ENCODE results near the gene MINAR2.

DNA sequence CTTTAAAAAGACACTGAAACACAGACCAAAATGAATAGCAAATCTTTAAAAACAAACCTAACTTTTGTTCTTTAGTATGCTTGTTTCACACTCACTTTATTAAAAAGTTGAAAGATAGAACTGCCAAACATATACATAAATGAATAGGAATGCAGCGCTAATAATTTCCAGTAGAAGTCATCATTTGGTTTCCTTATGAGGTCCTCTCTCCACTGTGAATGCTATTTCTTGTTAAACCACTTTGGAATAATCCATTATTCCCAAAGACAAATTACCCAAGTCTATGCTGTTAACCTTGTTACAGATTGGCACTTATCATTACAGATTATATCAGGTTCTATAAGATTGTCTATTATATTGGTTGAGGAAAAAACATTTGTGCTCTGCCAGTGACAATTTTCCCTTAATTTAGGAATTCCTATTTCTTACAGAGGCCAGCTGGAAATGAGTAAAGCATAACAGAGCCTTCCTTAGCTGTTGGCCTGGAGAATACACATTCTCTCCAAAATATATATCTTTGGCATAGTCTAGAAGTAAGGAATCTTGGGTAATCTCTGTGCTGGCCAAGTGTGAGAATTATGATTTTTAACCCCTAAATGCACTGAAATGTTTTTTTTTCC, 29.3 kb upstream of the MINAR2 start:
- TF ChIP-seq, protein P1, sequence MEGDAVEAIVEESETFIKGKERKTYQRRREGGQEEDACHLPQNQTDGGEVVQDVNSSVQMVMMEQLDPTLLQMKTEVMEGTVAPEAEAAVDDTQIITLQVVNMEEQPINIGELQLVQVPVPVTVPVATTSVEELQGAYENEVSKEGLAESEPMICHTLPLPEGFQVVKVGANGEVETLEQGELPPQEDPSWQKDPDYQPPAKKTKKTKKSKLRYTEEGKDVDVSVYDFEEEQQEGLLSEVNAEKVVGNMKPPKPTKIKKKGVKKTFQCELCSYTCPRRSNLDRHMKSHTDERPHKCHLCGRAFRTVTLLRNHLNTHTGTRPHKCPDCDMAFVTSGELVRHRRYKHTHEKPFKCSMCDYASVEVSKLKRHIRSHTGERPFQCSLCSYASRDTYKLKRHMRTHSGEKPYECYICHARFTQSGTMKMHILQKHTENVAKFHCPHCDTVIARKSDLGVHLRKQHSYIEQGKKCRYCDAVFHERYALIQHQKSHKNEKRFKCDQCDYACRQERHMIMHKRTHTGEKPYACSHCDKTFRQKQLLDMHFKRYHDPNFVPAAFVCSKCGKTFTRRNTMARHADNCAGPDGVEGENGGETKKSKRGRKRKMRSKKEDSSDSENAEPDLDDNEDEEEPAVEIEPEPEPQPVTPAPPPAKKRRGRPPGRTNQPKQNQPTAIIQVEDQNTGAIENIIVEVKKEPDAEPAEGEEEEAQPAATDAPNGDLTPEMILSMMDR (conservative IDR thresholded peaks at IDR 0.05; ENCODE audit: low read depth, low read length): no peak
- no peak for TF ChIP-seq EZH2 (IDR thresholded peaks at IDR 0.05; ENCODE audit: borderline replicate concordance, low read depth, low read length, poor library complexity, severe bottlenecking)

Measured in A673 (cell line).